Superior temporal gyrus (tissue), 1 donor: ENCODE measurements around the gene ADPRHL1.
"Not testable (repeated sequence)": the region's sequence is repeated elsewhere in the genome, so short reads cannot be mapped to it uniquely, and the experiment has no call there.

ENCODE experiments used
- DNase-seq: peaks from one replicate; pipeline ENCODE4 v3.0.0-alpha.2; 2016; ENCODE audit errors: extremely low spot score

The ADPRHL1 gene

GRCh38 chr13:113371061-113371460 lies 82.2 kb downstream of the ADPRHL1 start:
- no peak for DNase-seq

- DNase-seq: no peak
Observed at GRCh38 chr13:113369881-113370280, 83.4 kb downstream of the ADPRHL1 start.

GRCh38 chr13:113369189-113369588 lies 84.1 kb downstream of the ADPRHL1 start:
- no peak for DNase-seq

- DNase-seq: not testable (repeated sequence)
Observed at GRCh38 chr13:113368353-113368752, 84.9 kb downstream of the ADPRHL1 start.

- DNase-seq: no peak
Observed at GRCh38 chr13:113367771-113368170, 85.5 kb downstream of the ADPRHL1 start.

GRCh38 chr13:113367020-113367560 lies 86.2 kb downstream of the ADPRHL1 start:
- DNase-seq: no peak

GRCh38 chr13:113365971-113366588 lies 87.2 kb downstream of the ADPRHL1 start:
- no peak for DNase-seq

GRCh38 chr13:113365583-113365970 lies 87.7 kb downstream of the ADPRHL1 start:
- DNase-seq: no peak

GRCh38 chr13:113364901-113365582 lies 88.2 kb downstream of the ADPRHL1 start:
- no peak for DNase-seq

- no peak for DNase-seq
Observed at GRCh38 chr13:113364311-113364889, 88.9 kb downstream of the ADPRHL1 start.

- DNase-seq: no peak
Observed at GRCh38 chr13:113361406-113361805, 91.9 kb downstream of the ADPRHL1 start.

GRCh38 chr13:113360446-113360845 lies 92.8 kb downstream of the ADPRHL1 start:
- no peak for DNase-seq

GRCh38 chr13:113359571-113359970 lies 93.7 kb downstream of the ADPRHL1 start:
- no peak for DNase-seq

GRCh38 chr13:113358653-113359190 lies 94.6 kb downstream of the ADPRHL1 start:
- no peak for DNase-seq

- DNase-seq: no peak
Observed at GRCh38 chr13:113357529-113357928, 95.8 kb downstream of the ADPRHL1 start.

GRCh38 chr13:113356596-113356995 lies 96.7 kb downstream of the ADPRHL1 start:
- no peak for DNase-seq

- DNase-seq: no peak
Observed at GRCh38 chr13:113355621-113356020, 97.7 kb downstream of the ADPRHL1 start.

GRCh38 chr13:113354831-113355610 lies 98.3 kb downstream of the ADPRHL1 start:
- no peak for DNase-seq

GRCh38 chr13:113353254-113353653 lies 100.0 kb downstream of the ADPRHL1 start:
- no peak for DNase-seq

- no peak for DNase-seq
Observed at GRCh38 chr13:113351514-113352026, 101.7 kb downstream of the ADPRHL1 start.

GRCh38 chr13:113350938-113351335 lies 102.4 kb downstream of the ADPRHL1 start:
- no peak for DNase-seq
